Measurements from ENCODE around the gene SPG7.
A peak's percentile ranks its signal among the peaks of the same experiment; 100 is the strongest.
"Not testable (repeated sequence)": the region's sequence is repeated elsewhere in the genome, so short reads cannot be mapped to it uniquely, and the experiment has no call there.

Gene SPG7

GRCh38 chr16:89565506-89566372, 57.5 kb downstream of the SPG7 start:
- peak; percentile 60 for DNase-seq

- no peak for DNase-seq
These were observed 59.7 kb downstream of the SPG7 start for GRCh38 chr16:89567656-89568594.

- DNase-seq = no peak
These were observed 61.5 kb downstream of the SPG7 start for GRCh38 chr16:89569506-89570341.

- no peak for DNase-seq
These were observed 62.2 kb downstream of the SPG7 start for GRCh38 chr16:89570342-89570923.

GRCh38 chr16:89570983-89571598, 62.9 kb downstream of the SPG7 start:
- not testable (repeated sequence) for DNase-seq

- no peak for DNase-seq
These were observed 63.4 kb downstream of the SPG7 start for GRCh38 chr16:89571636-89572035.

- DNase-seq = no peak
These were observed 63.9 kb downstream of the SPG7 start for GRCh38 chr16:89572073-89572484.

- no peak for DNase-seq
These were observed 64.4 kb downstream of the SPG7 start for GRCh38 chr16:89572485-89573205.

GRCh38 chr16:89573826-89574680, 65.8 kb downstream of the SPG7 start:
- DNase-seq = no peak

GRCh38 chr16:89574681-89575246, 66.6 kb downstream of the SPG7 start:
- peak; percentile 69 for DNase-seq

GRCh38 chr16:89575247-89576152, 67.3 kb downstream of the SPG7 start, which contains the start of gene CPNE7:
Gene CPNE7 (plus strand): TSS chr16:89575758. CDS start chr16:89575898, 140 bp downstream.
- peak; percentile 39 for DNase-seq

- DNase-seq = no peak
These were observed 68.2 kb downstream of the SPG7 start for GRCh38 chr16:89576153-89577054.

- DNase-seq = no peak
These were observed 69.0 kb downstream of the SPG7 start for GRCh38 chr16:89577055-89577759.

GRCh38 chr16:89579351-89579750, 71.1 kb downstream of the SPG7 start:
- no peak for DNase-seq

GRCh38 chr16:89581045-89581695, 73.0 kb downstream of the SPG7 start:
- DNase-seq = no peak

Measured in activated T-cell treated with anti-CD3 and anti-CD28 coated beads, Interleukin-2, amount 50 U/mL, for 1 hour (primary cell).